ENCODE measurements around the gene TMEM38B.
A peak's percentile ranks its signal among the peaks of the same experiment; 100 is the strongest.
"Not testable (repeated sequence)": the region's sequence is repeated elsewhere in the genome, so short reads cannot be mapped to it uniquely, and the experiment has no call there.

Gene TMEM38B

GRCh38 chr9:105683688-105684275, 10.6 kb upstream of the TMEM38B start:
- DNase-seq: no peak

- no peak for DNase-seq
Observed at GRCh38 chr9:105686936-105687335, 7.4 kb upstream of the TMEM38B start.

GRCh38 chr9:105690742-105691141, 3.6 kb upstream of the TMEM38B start:
- no peak for DNase-seq

GRCh38 chr9:105693435-105694189, 729 bp upstream of the TMEM38B start:
- peak; percentile 4 for DNase-seq

- peak; percentile 63 for DNase-seq
Observed at GRCh38 chr9:105694848-105695581, 674 bp downstream of the TMEM38B start.

GRCh38 chr9:105696219-105696793, 2.0 kb downstream of the TMEM38B start:
- no peak for DNase-seq

- no peak for DNase-seq
Observed at GRCh38 chr9:105697871-105698270, 3.5 kb downstream of the TMEM38B start.

GRCh38 chr9:105698348-105698870, 4.1 kb downstream of the TMEM38B start:
- no peak for DNase-seq

GRCh38 chr9:105700668-105701067, 6.3 kb downstream of the TMEM38B start:
- no peak for DNase-seq

- DNase-seq: no peak
Observed at GRCh38 chr9:105701145-105701544, 6.8 kb downstream of the TMEM38B start.

- DNase-seq: no peak
Observed at GRCh38 chr9:105702207-105702606, 7.9 kb downstream of the TMEM38B start.

GRCh38 chr9:105703638-105704037, 9.3 kb downstream of the TMEM38B start:
- DNase-seq: not testable (repeated sequence)

GRCh38 chr9:105706156-105706555, 11.8 kb downstream of the TMEM38B start:
- DNase-seq: no peak

- DNase-seq: no peak
Observed at GRCh38 chr9:105708405-105708804, 14.1 kb downstream of the TMEM38B start.

GRCh38 chr9:105710638-105711037, 16.3 kb downstream of the TMEM38B start:
- DNase-seq: no peak

- DNase-seq: no peak
Observed at GRCh38 chr9:105711867-105712266, 17.5 kb downstream of the TMEM38B start.

GRCh38 chr9:105712297-105712696, 18.0 kb downstream of the TMEM38B start:
- no peak for DNase-seq

GRCh38 chr9:105712773-105713172, 18.4 kb downstream of the TMEM38B start:
- no peak for DNase-seq

GRCh38 chr9:105713260-105714019, 19.1 kb downstream of the TMEM38B start:
- no peak for DNase-seq

GRCh38 chr9:105714020-105714331, 19.6 kb downstream of the TMEM38B start:
- DNase-seq: no peak

- no peak for DNase-seq
Observed at GRCh38 chr9:105716146-105716545, 21.8 kb downstream of the TMEM38B start.

GRCh38 chr9:105722099-105722498, 27.8 kb downstream of the TMEM38B start:
- DNase-seq: no peak

- no peak for DNase-seq
Observed at GRCh38 chr9:105725370-105725769, 31.0 kb downstream of the TMEM38B start.

All from activated CD4-positive, alpha-beta T cell treated with anti-CD3 and anti-CD28 coated beads, Interleukin-2, Interleukin-6, amounts not matched to agents 100 ng/mL and 50 ng/mL, durations not matched to agents 16 hours and 8 hours (primary cell).